KMS-11 (cell line): Measurements from ENCODE around the gene NTM.

Experiments used
- H2AFZ ChIP-seq: fragments of 200-600 bp; sonication (generic); 2 replicates; pipeline ENCODE4 v1.6.1; 2016; ENCODE audit warnings: antibody characterized with exemption, mixed run types, low read depth
- H3K27ac ChIP-seq: fragments of 200-600 bp; sonication (generic); 2 replicates; pipeline ENCODE4 v1.6.1; 2016; ENCODE audit warnings: mild to moderate bottlenecking, mixed run types
- H3K27me3 ChIP-seq: fragments of 200-600 bp; sonication (generic); 2 replicates; pipeline ENCODE4 v1.6.1; 2017; ENCODE audit warnings: mild to moderate bottlenecking, low read depth, mixed run types, moderate library complexity; ENCODE audit not compliant: insufficient read depth
- H3K36me3 ChIP-seq: fragments of 200-600 bp; sonication (generic); 2 replicates; pipeline ENCODE4 v1.6.1; 2017; ENCODE audit warnings: mild to moderate bottlenecking, mixed run types; ENCODE audit not compliant: insufficient read depth
- H3K4me1 ChIP-seq: fragments of 200-600 bp; sonication (generic); 2 replicates; pipeline ENCODE4 v1.6.1; 2016; ENCODE audit warnings: mild to moderate bottlenecking, low read depth, mixed run types; ENCODE audit not compliant: poor library complexity, severe bottlenecking
- H3K4me2 ChIP-seq: fragments of 200-600 bp; sonication (generic); 2 replicates; pipeline ENCODE4 v1.7.0; 2016; ENCODE audit warnings: mild to moderate bottlenecking, mixed run types
- H3K4me3 ChIP-seq: fragments of 200-600 bp; sonication (generic); IDR thresholded peaks from 2 replicates; pipeline ENCODE4 v1.6.1; 2017; ENCODE audit warnings: low read depth, low read length, mixed read lengths; ENCODE audit not compliant: insufficient read depth
- H3K79me2 ChIP-seq: fragments of 200-600 bp; sonication (generic); 2 replicates; pipeline ENCODE4 v1.6.1; 2016; ENCODE audit warnings: low read depth, mixed run types; ENCODE audit not compliant: insufficient read depth
- H3K9ac ChIP-seq: fragments of 200-600 bp; sonication (generic); 2 replicates; pipeline ENCODE4 v1.6.1; 2016; ENCODE audit warnings: mild to moderate bottlenecking, mixed run types
- H4K20me1 ChIP-seq: fragments of 200-600 bp; sonication (generic); 2 replicates; pipeline ENCODE4 v1.6.1; 2016; ENCODE audit warnings: mild to moderate bottlenecking, mixed run types; ENCODE audit not compliant: insufficient read depth
- TF ChIP-seq, protein P1 (sequence below): fragments of 200-600 bp; sonication (generic); conservative IDR thresholded peaks from 2 replicates; pipeline ENCODE4 v1.6.1; 2017; ENCODE audit warnings: low read depth, mild to moderate bottlenecking, antibody characterized with exemption, low read length, moderate library complexity, mixed read lengths

Gene NTM

DNA sequence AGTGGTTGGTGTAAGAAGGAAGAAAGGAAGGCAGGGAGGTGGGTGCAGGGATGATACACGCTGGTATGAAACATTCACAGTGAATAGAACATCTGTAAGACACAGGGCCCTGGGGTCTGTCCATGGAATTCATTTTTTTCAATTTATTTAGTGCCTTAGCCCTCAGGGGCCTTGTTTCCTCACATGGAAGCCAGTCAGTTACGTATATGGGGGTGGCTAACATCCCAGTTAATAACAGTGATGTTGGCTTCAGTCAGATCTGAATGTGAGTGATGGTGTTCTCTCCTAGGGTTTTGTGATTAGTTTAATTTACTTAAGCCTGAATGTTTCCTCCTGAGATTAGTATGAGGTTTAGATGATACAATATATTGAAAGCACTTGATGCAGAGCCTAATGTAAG, 577.1 kb downstream of the NTM start:
- Histone ChIP-seq H3K4me1 (no peaks in the 10 kb centered on the region), H3K27ac (no peak overlapping the region), H3K79me2 (no peaks in the 10 kb centered on the region), H3K36me3 (no peaks in the 10 kb centered on the region), H3K4me2 (no peak overlapping the region), H3K9ac (no peak overlapping the region), H4K20me1 (no peaks in the 10 kb centered on the region), H3K27me3 (no peaks in the 10 kb centered on the region), H3K4me3 (no peak overlapping the region), H2AFZ (no peak overlapping the region)
- TF ChIP-seq, protein P1, sequence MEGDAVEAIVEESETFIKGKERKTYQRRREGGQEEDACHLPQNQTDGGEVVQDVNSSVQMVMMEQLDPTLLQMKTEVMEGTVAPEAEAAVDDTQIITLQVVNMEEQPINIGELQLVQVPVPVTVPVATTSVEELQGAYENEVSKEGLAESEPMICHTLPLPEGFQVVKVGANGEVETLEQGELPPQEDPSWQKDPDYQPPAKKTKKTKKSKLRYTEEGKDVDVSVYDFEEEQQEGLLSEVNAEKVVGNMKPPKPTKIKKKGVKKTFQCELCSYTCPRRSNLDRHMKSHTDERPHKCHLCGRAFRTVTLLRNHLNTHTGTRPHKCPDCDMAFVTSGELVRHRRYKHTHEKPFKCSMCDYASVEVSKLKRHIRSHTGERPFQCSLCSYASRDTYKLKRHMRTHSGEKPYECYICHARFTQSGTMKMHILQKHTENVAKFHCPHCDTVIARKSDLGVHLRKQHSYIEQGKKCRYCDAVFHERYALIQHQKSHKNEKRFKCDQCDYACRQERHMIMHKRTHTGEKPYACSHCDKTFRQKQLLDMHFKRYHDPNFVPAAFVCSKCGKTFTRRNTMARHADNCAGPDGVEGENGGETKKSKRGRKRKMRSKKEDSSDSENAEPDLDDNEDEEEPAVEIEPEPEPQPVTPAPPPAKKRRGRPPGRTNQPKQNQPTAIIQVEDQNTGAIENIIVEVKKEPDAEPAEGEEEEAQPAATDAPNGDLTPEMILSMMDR: no peak

DNA sequence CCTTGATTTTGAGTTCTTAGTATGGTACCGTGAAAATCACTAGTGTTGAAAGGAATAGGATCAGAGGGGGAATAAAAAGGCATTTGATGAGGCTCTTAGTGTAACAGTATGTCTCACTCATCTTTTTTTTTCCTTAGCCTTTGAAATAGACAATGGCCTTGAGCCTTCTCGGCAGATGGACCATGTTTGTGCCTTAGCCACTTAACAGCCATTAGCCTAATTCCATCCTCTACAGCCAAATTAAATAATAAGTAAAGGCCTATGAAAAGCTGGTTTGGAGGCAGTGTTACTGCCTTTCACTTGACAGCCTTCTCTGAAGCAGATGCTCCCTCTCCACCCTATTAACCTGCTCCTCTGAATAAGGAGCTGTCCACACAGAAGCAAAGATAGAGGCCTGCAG, 580.7 kb downstream of the NTM start:
- Histone ChIP-seq H3K4me1 (no peaks in the 10 kb centered on the region), H2AFZ (no peak overlapping the region), H3K4me3 (no peak overlapping the region), H3K36me3 (no peaks in the 10 kb centered on the region), H3K4me2 (no peak overlapping the region), H3K27ac (no peak overlapping the region), H3K27me3 (no peaks in the 10 kb centered on the region), H3K79me2 (no peaks in the 10 kb centered on the region), H4K20me1 (no peaks in the 10 kb centered on the region), H3K9ac (no peak overlapping the region)
- TF ChIP-seq, protein P1: no peak

DNA sequence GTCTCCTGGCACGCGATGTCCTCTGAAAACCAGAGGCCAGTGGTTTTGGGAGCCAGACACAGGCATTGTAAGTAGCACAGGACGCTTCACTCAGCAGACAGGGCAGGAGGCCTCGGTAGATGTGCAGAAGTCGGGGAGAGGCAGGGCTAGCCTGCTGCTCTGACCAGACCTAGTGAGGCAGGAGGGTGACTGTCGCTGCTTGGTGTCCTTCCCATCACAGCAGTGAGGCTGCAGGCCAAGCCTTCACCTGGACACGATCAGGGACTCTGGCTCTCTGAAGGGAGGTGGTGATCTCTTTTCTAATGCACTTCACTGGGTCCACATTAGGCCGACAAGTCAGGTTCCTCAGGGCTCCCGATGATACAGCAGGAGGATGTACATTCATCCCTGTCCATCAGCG, 583.7 kb downstream of the NTM start:
- no peak overlapping the region for H3K4me2 ChIP-seq
- no peaks in the 10 kb centered on the region for H3K4me1 ChIP-seq
- H3K36me3 ChIP-seq: no peaks in the 10 kb centered on the region
- TF ChIP-seq, protein P1: no peak
- H3K27ac ChIP-seq: no peak overlapping the region
- no peak overlapping the region for H2AFZ ChIP-seq
- H3K4me3 ChIP-seq: no peak overlapping the region
- H3K27me3 ChIP-seq: no peaks in the 10 kb centered on the region
- H3K9ac ChIP-seq: no peak overlapping the region
- H4K20me1 ChIP-seq: no peaks in the 10 kb centered on the region
- no peaks in the 10 kb centered on the region for H3K79me2 ChIP-seq

DNA sequence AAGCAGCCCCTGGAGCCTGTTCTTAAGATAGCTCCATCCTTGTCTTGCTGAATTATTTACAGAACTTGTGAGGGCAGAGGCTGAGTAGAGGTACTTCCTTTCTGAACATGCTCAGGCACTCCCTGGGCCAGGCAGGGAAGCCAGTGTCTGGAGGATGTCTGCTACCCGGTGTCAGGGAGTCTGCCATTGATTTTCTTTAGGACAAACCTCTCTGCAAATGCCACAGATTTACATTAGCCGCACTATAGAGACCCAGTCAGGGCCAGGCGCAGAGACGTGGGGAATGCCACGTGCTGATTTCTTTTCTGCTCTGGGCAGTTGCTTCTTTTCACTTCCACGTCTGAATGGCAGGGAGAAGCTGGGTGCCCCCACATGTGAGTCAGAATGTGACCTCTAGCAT, 585.5 kb downstream of the NTM start:
- Histone ChIP-seq H3K4me1 (no peaks in the 10 kb centered on the region), H3K4me3 (no peak overlapping the region), H3K9ac (no peak overlapping the region), H2AFZ (no peak overlapping the region), H4K20me1 (no peaks in the 10 kb centered on the region), H3K79me2 (no peaks in the 10 kb centered on the region), H3K4me2 (no peak overlapping the region), H3K27me3 (no peaks in the 10 kb centered on the region), H3K36me3 (no peaks in the 10 kb centered on the region), H3K27ac (no peak overlapping the region)
- TF ChIP-seq, protein P1: no peak

DNA sequence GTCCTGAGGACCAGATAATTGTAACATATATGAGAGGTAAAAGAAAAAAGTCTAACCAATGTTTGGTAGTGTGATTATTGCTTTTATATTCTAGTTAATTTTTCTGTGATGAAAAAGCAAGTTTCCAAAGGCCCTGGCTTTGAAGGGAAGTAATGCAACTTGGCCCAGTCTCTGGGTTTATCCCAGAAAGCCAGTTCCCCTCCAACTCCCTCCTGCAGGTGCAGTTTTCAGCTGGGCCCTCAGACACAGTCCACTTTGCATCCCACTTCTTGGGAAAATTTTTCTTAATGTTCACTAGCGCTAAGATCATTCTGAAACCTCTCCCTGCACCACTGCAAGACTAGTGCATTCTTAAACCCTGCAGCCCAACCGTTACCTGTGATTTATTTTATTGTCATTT, 586.8 kb downstream of the NTM start:
- H3K4me3 ChIP-seq: no peak overlapping the region
- TF ChIP-seq, protein P1: no peak
- no peaks in the 10 kb centered on the region for H3K36me3 ChIP-seq
- no peak overlapping the region for H3K27ac ChIP-seq
- H2AFZ ChIP-seq: no peak overlapping the region
- no peaks in the 10 kb centered on the region for H4K20me1 ChIP-seq
- no peaks in the 10 kb centered on the region for H3K79me2 ChIP-seq
- no peak overlapping the region for H3K4me2 ChIP-seq
- no peak overlapping the region for H3K9ac ChIP-seq
- H3K27me3 ChIP-seq: no peaks in the 10 kb centered on the region
- H3K4me1 ChIP-seq: no peaks in the 10 kb centered on the region
